K562 (cell line): Measurements from ENCODE around the gene ZNF646. TPM values are rescaled to one million over a fixed set of nuclear protein-coding genes. Genes with fewer than 3 reads are reported as not detected.

Source experiments
- BACH1 ChIP-seq: fragments of 200-800 bp; sonication (Bioruptor generic); IDR thresholded peaks from 2 replicates; pipeline ENCODE4 v1.6.1; 2016; ENCODE audit warnings: missing genetic modification characterization, missing compliant biosample characterization
- BMI1 ChIP-seq: fragments of 150-350 bp; IDR thresholded peaks from 2 replicates; pipeline ENCODE4 v1.6.1; 2014; ENCODE audit warnings: low read length
- ELF1 ChIP-seq: fragments of 200-800 bp; sonication (Bioruptor generic); IDR thresholded peaks from 2 replicates; pipeline ENCODE4 v1.6.1; 2016; ENCODE audit warnings: missing genetic modification characterization, missing compliant biosample characterization
- FOXJ3 ChIP-seq: sonication (generic); formaldehyde crosslinking; IDR thresholded peaks from 2 replicates; pipeline ENCODE4 v1.4.0; 2020; ENCODE audit warnings: mild to moderate bottlenecking, missing genetic modification reagents
- IRF2 ChIP-seq: sonication (generic); formaldehyde crosslinking; IDR thresholded peaks from 2 replicates; pipeline ENCODE4 v1.8.1; 2022; ENCODE audit warnings: mild to moderate bottlenecking, missing genetic modification reagents
- JUND ChIP-seq, 2 experiments: IDR thresholded peaks; 2 replicates in 1 of 2; 3 replicates in 1 of 2; pipeline ENCODE4 v1.6.1; 2011; ENCODE audit warnings: borderline replicate concordance in 2 of 2, low read depth in 2 of 2, low read length in 2 of 2, improper control_type of control experiment in 1 of 2, missing biosample characterization in 1 of 2, missing genetic modification characterization in 1 of 2, missing genetic modification reagents in 1 of 2
- MED1 ChIP-seq: sonication (generic); formaldehyde crosslinking; IDR thresholded peaks from 2 replicates; pipeline ENCODE4 v1.8.1; 2023; ENCODE audit warnings: missing genetic modification reagents, borderline replicate concordance
- NONO ChIP-seq, 2 experiments: fragments of 200-400 bp in 1 of 2; fragments of 450-650 bp in 1 of 2; formaldehyde crosslinking in 1 of 2; IDR thresholded peaks; 2 replicates each; pipeline ENCODE4 v1.6.1; 2017; ENCODE audit warnings: low read depth in 2 of 2, mild to moderate bottlenecking in 2 of 2, moderate library complexity in 2 of 2, low read length in 1 of 2
- PCBP1 ChIP-seq: fragments of 200-400 bp; formaldehyde crosslinking; IDR thresholded peaks from 2 replicates; pipeline ENCODE4 v1.6.1; 2018; ENCODE audit warnings: mild to moderate bottlenecking, low read depth, low read length; ENCODE audit not compliant: poor library complexity, severe bottlenecking
- PHF20 ChIP-seq: fragments of 450-650 bp; IDR thresholded peaks from 2 replicates; pipeline ENCODE4 v1.6.1; 2018; ENCODE audit not compliant: partially characterized antibody
- POLR3G ChIP-seq: IDR thresholded peaks from 2 replicates; pipeline ENCODE4 v1.6.1; 2011; ENCODE audit not compliant: insufficient read length, insufficient replicate concordance; ENCODE audit errors: extremely low read depth
- PTTG1 ChIP-seq: fragments of 450-650 bp; IDR thresholded peaks from 2 replicates; pipeline ENCODE4 v1.6.1; 2016; ENCODE audit warnings: low read depth, mild to moderate bottlenecking, missing genetic modification characterization, missing compliant biosample characterization
- RFX7 ChIP-seq: fragments of 250-450 bp; sonication (Bioruptor Pico); IDR thresholded peaks from 2 replicates; pipeline ENCODE4 v1.5.1; 2021; ENCODE audit warnings: mild to moderate bottlenecking
- SMARCE1 ChIP-seq: fragments of 450-650 bp; IDR thresholded peaks from 2 replicates; pipeline ENCODE4 v1.7.1; 2016; ENCODE audit warnings: mild to moderate bottlenecking
- SREBF2 ChIP-seq: sonication (generic); formaldehyde crosslinking; IDR thresholded peaks from 2 replicates; pipeline ENCODE4 v1.4.0; 2020; ENCODE audit warnings: mild to moderate bottlenecking, missing genetic modification reagents
- ZBTB1 ChIP-seq: sonication (generic); formaldehyde crosslinking; IDR thresholded peaks from 2 replicates; pipeline ENCODE4 v1.8.1; 2023; ENCODE audit warnings: missing genetic modification reagents, low read depth, mild to moderate bottlenecking, borderline replicate concordance
- ZNF324 ChIP-seq: fragments of 250-450 bp; sonication (Bioruptor Pico); IDR thresholded peaks from 2 replicates; pipeline ENCODE4 v1.4.0; 2020; ENCODE audit warnings: mild to moderate bottlenecking
- polyA plus RNA-seq, 8 experiments: library from polyadenylated mRNA; depleted of rRNA in 4 of 8; stranded (reverse) in 5 of 8; unstranded in 3 of 8; fragments of >200 nt; fragmentation: Nextera tagmentation in 2 of 8; fragmentation: Illumina TruSeq in 1 of 8; extraction: Ambion mirVana in 2 of 8; extraction: Trizol in 1 of 8; gene quantifications; 2 replicates each; pipeline versions ENCODE4 v1.2.1 to v1.2.3, GENCODE V29; 2011 to 2014; ENCODE audit warnings: inconsistent platforms in 1 of 8, missing spikeins in 1 of 8
- total RNA-seq, 7 experiments: library from RNA; depleted of rRNA in 6 of 7; stranded (reverse); fragments of >200 nt in 6 of 7; fragmentation: Illumina TruSeq in 2 of 7; extraction: Trizol in 2 of 7; gene quantifications; 2 replicates each; pipeline versions ENCODE4 v1.2.1 to v1.2.3, GENCODE V29; 2011 to 2021; ENCODE audit warnings: low replicate concordance in 1 of 7
- TF ChIP-seq, protein P1 (sequence below): fragments of 250-450 bp; sonication (Bioruptor Pico); IDR thresholded peaks from 2 replicates; pipeline ENCODE4 v1.9.0; 2021; ENCODE audit warnings: mild to moderate bottlenecking
- TF ChIP-seq, protein P2 (sequence below): fragments of 250-450 bp; sonication (Bioruptor Pico); IDR thresholded peaks from 2 replicates; pipeline ENCODE4 v1.8.0; 2022; ENCODE audit warnings: inconsistent platforms
- TF ChIP-seq, protein P3 (sequence below): fragments of 250-450 bp; sonication (Bioruptor Pico); IDR thresholded peaks from 2 replicates; pipeline ENCODE4 v1.4.0; 2020; ENCODE audit warnings: mild to moderate bottlenecking
- TF ChIP-seq, protein P4 (sequence below): sonication (generic); formaldehyde crosslinking; IDR thresholded peaks from 2 replicates; pipeline ENCODE4 v1.8.0; 2022; ENCODE audit warnings: mild to moderate bottlenecking, missing genetic modification reagents
- TF ChIP-seq, protein P5 (sequence below): fragments of 250-450 bp; sonication (Bioruptor Pico); IDR thresholded peaks from 2 replicates; pipeline ENCODE4 v1.9.0; 2021; ENCODE audit warnings: mild to moderate bottlenecking, inconsistent platforms

The ZNF646 gene
- total and polyA plus RNA-seq, 9 of the 15 experiments (the other 6 are each of a cell fraction or from before 2014, with no cell fraction given) = 0.08 to 20.6 (median 8.0) TPM

DNA sequence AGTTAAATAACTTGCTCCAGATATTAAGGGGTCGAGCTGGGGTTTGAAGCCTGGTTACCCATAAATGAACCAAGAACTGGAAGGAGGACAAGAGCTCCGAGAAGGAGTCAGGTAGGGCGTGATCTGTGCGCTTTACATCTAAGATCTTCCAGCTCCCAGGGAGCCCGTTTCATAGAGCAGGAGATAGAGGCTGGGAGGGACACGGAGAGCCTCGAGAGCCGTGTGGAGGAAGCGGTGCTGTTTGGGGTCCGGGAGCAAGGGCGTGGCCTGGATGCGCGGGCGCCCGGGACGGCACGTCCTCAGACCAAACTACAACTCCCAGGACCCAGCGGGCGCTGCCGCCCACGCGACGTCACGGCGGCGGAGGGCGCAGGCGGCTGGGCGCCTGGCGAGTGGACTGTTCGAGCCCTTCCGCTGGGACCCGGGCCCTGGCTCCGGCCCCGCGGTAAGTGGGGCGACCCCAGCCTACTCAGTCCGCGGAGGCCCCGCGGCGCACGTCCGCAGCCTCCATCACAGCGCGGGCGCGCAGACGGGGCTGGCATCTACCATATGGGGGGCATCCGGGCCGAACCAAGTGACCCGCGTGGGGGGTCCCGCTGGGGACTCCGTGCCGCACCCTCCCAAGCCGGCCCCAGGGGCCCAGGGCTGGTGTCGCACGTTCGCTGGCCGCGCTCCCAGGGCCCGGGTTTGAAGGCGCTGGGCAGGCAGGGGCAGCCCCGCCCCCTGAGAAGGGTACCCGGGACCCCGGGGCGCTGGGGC is 34.0 kb downstream of the ZNF646 start, which contains the start of gene BCKDK (continued):
- TF ChIP-seq MED1 (CRISPR knock-in tag) (no peak), SREBF2 (CRISPR knock-in tag) (no peak), NONO (IDR thresholded peaks at IDR 0.05; ENCODE audit: low read depth in 2 of 2, low read length in 1 of 2) (no peak; a peak in 2 of 4 replicates), JUND (IDR thresholded peaks at IDR 0.05; ENCODE audit: borderline replicate concordance, low read depth, low read length) (no peak), JUND (tag; IDR thresholded peaks at IDR 0.05; ENCODE audit: borderline replicate concordance, low read depth, low read length) (no peak; the same call in 2 of the 3 replicates), PCBP1 (no peak), PHF20 (no peak), PTTG1 (no peak), RFX7 (CRISPR knock-in tag) (no peak), FOXJ3 (CRISPR knock-in tag) (no peak), POLR3G (no peak), BMI1 (no peak), ZNF324 (CRISPR knock-in tag) (no peak), IRF2 (no peak), ELF1 (tag) (no peak), SMARCE1 (no peak), BACH1 (no peak), ZBTB1 (no peak)
- TF ChIP-seq, protein P1, sequence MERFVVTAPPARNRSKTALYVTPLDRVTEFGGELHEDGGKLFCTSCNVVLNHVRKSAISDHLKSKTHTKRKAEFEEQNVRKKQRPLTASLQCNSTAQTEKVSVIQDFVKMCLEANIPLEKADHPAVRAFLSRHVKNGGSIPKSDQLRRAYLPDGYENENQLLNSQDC = no peak
- TF ChIP-seq, protein P2, sequence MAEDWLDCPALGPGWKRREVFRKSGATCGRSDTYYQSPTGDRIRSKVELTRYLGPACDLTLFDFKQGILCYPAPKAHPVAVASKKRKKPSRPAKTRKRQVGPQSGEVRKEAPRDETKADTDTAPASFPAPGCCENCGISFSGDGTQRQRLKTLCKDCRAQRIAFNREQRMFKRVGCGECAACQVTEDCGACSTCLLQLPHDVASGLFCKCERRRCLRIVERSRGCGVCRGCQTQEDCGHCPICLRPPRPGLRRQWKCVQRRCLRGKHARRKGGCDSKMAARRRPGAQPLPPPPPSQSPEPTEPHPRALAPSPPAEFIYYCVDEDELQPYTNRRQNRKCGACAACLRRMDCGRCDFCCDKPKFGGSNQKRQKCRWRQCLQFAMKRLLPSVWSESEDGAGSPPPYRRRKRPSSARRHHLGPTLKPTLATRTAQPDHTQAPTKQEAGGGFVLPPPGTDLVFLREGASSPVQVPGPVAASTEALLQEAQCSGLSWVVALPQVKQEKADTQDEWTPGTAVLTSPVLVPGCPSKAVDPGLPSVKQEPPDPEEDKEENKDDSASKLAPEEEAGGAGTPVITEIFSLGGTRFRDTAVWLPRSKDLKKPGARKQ (CRISPR knock-in tag) = no peak
- TF ChIP-seq, protein P3, sequence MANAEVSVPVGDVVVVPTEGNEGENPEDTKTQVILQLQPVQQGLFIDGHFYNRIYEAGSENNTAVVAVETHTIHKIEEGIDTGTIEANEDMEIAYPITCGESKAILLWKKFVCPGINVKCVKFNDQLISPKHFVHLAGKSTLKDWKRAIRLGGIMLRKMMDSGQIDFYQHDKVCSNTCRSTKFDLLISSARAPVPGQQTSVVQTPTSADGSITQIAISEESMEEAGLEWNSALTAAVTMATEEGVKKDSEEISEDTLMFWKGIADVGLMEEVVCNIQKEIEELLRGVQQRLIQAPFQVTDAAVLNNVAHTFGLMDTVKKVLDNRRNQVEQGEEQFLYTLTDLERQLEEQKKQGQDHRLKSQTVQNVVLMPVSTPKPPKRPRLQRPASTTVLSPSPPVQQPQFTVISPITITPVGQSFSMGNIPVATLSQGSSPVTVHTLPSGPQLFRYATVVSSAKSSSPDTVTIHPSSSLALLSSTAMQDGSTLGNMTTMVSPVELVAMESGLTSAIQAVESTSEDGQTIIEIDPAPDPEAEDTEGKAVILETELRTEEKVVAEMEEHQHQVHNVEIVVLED (CRISPR knock-in tag) = peak; percentile 94
- TF ChIP-seq, protein P4, sequence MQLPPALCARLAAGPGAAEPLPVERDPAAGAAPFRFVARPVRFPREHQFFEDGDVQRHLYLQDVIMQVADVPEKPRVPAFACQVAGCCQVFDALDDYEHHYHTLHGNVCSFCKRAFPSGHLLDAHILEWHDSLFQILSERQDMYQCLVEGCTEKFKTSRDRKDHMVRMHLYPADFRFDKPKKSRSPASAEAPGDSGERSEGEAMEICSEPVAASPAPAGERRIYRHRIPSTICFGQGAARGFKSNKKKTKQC = peak; percentile 75
- TF ChIP-seq, protein P5, sequence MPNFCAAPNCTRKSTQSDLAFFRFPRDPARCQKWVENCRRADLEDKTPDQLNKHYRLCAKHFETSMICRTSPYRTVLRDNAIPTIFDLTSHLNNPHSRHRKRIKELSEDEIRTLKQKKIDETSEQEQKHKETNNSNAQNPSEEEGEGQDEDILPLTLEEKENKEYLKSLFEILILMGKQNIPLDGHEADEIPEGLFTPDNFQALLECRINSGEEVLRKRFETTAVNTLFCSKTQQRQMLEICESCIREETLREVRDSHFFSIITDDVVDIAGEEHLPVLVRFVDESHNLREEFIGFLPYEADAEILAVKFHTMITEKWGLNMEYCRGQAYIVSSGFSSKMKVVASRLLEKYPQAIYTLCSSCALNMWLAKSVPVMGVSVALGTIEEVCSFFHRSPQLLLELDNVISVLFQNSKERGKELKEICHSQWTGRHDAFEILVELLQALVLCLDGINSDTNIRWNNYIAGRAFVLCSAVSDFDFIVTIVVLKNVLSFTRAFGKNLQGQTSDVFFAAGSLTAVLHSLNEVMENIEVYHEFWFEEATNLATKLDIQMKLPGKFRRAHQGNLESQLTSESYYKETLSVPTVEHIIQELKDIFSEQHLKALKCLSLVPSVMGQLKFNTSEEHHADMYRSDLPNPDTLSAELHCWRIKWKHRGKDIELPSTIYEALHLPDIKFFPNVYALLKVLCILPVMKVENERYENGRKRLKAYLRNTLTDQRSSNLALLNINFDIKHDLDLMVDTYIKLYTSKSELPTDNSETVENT = peak; percentile 81
